ENCODE measurements around the gene RBM20. TPM values are rescaled to one million over a fixed set of nuclear protein-coding genes. Genes with fewer than 3 reads are reported as not detected.

Gene RBM20
- total RNA-seq, 4 donors from 2014 or later: 0.62 to 7.4 (median 3.9) TPM

- Histone ChIP-seq H3K27ac (no peak overlapping the region), H3K36me3 (no peaks in the 10 kb centered on the region), H3K27me3 (no peaks in the 10 kb centered on the region), H3K4me1 (peaks cover 0 to 8% (median 5%) of the 10 kb centered on the region in 3 donors), H3K4me3 (no peak overlapping the region), H3K9me3 (no peaks in the 10 kb centered on the region)
- 82 to 84% methylated on average over 2 to 3 of the region's 4 CpGs for WGBS, 2 donors (ENCODE audit: low coverage in 1 of 2)
- ATAC-seq: no peak
- TF ChIP-seq, protein P1, sequence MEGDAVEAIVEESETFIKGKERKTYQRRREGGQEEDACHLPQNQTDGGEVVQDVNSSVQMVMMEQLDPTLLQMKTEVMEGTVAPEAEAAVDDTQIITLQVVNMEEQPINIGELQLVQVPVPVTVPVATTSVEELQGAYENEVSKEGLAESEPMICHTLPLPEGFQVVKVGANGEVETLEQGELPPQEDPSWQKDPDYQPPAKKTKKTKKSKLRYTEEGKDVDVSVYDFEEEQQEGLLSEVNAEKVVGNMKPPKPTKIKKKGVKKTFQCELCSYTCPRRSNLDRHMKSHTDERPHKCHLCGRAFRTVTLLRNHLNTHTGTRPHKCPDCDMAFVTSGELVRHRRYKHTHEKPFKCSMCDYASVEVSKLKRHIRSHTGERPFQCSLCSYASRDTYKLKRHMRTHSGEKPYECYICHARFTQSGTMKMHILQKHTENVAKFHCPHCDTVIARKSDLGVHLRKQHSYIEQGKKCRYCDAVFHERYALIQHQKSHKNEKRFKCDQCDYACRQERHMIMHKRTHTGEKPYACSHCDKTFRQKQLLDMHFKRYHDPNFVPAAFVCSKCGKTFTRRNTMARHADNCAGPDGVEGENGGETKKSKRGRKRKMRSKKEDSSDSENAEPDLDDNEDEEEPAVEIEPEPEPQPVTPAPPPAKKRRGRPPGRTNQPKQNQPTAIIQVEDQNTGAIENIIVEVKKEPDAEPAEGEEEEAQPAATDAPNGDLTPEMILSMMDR (IDR thresholded peaks at IDR 0.05): no peak
- TF ChIP-seq POLR2A (IDR thresholded peaks at IDR 0.05) (no peak), EP300 (IDR thresholded peaks at IDR 0.05) (no peak)
Observed at GRCh38 chr10:110777661-110778060, 133.5 kb downstream of the RBM20 start.

- no peaks in the 10 kb centered on the region for H3K27me3 ChIP-seq
- ATAC-seq: no peak
- 38 to 88% methylated on average over 1 of the region's 1 CpG for WGBS, 2 donors (ENCODE audit: low coverage in 1 of 2)
- H3K36me3 ChIP-seq: no peaks in the 10 kb centered on the region
- H3K4me3 ChIP-seq: no peak overlapping the region
- H3K4me1 ChIP-seq: peaks cover 0 to 11% (median 5%) of the 10 kb centered on the region in 3 donors
- TF ChIP-seq POLR2A (IDR thresholded peaks at IDR 0.05) (no peak), EP300 (IDR thresholded peaks at IDR 0.05) (no peak), POLR2AphosphoS5 (IDR thresholded peaks at IDR 0.05) (no peak)
- TF ChIP-seq, protein P1 (IDR thresholded peaks at IDR 0.05): no peak
- no peak overlapping the region for H3K27ac ChIP-seq
- H3K9me3 ChIP-seq: no peaks in the 10 kb centered on the region
Observed at GRCh38 chr10:110778211-110778610, 134.1 kb downstream of the RBM20 start.

DNA sequence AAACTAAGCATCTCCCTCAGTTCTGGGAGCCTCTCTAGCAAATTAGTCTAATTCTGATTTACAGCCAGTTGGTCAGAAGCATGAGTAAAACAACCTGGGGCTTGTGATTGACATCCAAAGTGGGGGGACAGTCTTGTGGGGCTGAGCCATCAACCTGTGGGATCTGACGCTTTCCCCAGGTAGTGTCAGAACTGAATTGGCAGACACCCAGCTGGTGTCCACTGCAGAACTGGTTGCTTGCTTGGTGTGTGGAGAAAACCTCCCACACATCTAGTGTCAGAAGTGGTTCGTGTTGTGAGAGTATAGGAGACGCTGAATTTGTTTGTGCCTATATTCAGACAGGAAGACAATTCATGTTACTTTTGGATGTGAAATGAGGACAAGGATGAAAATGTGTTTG is 135.4 kb downstream of the RBM20 start:
- Histone ChIP-seq H3K36me3 (no peaks in the 10 kb centered on the region), H3K4me1 (peaks cover 0 to 18% (median 0%) of the 10 kb centered on the region in 3 donors), H3K27ac (no peak overlapping the region), H3K27me3 (no peaks in the 10 kb centered on the region), H3K4me3 (no peak overlapping the region), H3K9me3 (no peaks in the 10 kb centered on the region)
- TF ChIP-seq POLR2AphosphoS5 (IDR thresholded peaks at IDR 0.05) (no peak), POLR2A (IDR thresholded peaks at IDR 0.05) (no peak)
- 31 to 66% methylated on average over 2 of the region's 3 CpGs for WGBS, 2 donors (ENCODE audit: low coverage in 1 of 2)
- no peak for ATAC-seq

- no peak overlapping the region for H3K4me3 ChIP-seq
- peaks cover 0 to 26% (median 0%) of the 10 kb centered on the region in 3 donors for H3K4me1 ChIP-seq
- no peaks in the 10 kb centered on the region for H3K36me3 ChIP-seq
- H3K27ac ChIP-seq: no peak overlapping the region
- no peak for ATAC-seq
- no peak for TF ChIP-seq EP300 (IDR thresholded peaks at IDR 0.05)
- TF ChIP-seq POLR2A (IDR thresholded peaks at IDR 0.05): no peak
- no peak for TF ChIP-seq POLR2AphosphoS5 (IDR thresholded peaks at IDR 0.05)
- TF ChIP-seq, protein P1 (IDR thresholded peaks at IDR 0.05): no peak
- no peaks in the 10 kb centered on the region for H3K9me3 ChIP-seq
- whole genome bisulfite sequencing, 2 donors (ENCODE audit: low coverage in 1 of 2): 83 to 94% methylated on average over 5 of the region's 8 CpGs
- no peaks in the 10 kb centered on the region for H3K27me3 ChIP-seq
Observed at GRCh38 chr10:110780704-110781103, 136.6 kb downstream of the RBM20 start.

DNA sequence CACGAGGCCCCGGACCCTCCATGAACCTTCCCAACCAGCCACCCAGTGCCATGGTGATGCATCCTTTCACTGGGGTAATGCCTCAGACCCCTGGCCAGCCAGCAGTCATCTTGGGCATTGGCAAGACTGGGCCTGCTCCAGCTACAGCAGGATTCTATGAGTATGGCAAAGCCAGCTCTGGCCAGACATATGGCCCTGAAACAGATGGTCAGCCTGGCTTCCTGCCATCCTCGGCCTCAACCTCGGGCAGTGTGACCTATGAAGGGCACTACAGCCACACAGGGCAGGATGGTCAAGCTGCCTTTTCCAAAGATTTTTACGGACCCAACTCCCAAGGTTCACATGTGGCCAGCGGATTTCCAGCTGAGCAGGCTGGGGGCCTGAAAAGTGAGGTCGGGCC is 137.0 kb downstream of the RBM20 start:
- Histone ChIP-seq H3K9me3 (no peaks in the 10 kb centered on the region), H3K4me3 (no peak overlapping the region), H3K4me1 (peaks cover 0 to 26% (median 0%) of the 10 kb centered on the region in 3 donors), H3K27ac (no peak overlapping the region), H3K27me3 (no peaks in the 10 kb centered on the region), H3K36me3 (no peaks in the 10 kb centered on the region)
- 100% methylated on average over 2 of the region's 7 CpGs; no CpG with 5 or more reads in 1 of the 2 donors for WGBS, 2 donors (ENCODE audit: low coverage in 1 of 2)
- ATAC-seq: no peak
- TF ChIP-seq, protein P1 (IDR thresholded peaks at IDR 0.05): no peak

Data from gastroesophageal sphincter (tissue), 4 donors.